22Rv1 (cell line): Measurements from ENCODE around the gene EVC.

ENCODE experiments used
- ZFX ChIP-seq: fragments of 450-650 bp; IDR thresholded peaks from 2 replicates; pipeline ENCODE4 v1.6.1; 2017; ENCODE audit warnings: antibody characterized with exemption, borderline replicate concordance
- TF ChIP-seq, protein P1 (sequence below): fragments of 450-650 bp; IDR thresholded peaks from 2 replicates; pipeline ENCODE4 v1.5.1; 2017; ENCODE audit warnings: mild to moderate bottlenecking

DNA sequence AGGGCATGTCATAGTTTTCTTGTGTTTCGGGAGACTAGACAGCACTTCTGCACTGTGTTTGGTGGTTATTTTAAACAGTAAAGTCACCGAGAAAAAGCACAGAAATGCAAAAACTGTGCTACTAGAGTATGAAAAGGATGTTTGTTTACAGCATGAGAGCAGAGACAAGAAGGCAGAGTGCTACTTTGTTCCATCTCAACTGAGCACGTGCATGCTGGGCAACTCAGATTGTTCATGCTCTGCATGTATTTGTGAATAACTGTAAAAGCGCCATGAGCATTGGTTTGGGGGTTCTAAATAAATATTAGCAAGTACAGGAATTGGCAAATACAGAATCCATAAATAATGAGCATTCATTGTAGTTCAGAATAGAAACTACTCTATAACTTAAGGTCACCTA is 7.4 kb downstream of the EVC start:
- TF ChIP-seq, protein P1, sequence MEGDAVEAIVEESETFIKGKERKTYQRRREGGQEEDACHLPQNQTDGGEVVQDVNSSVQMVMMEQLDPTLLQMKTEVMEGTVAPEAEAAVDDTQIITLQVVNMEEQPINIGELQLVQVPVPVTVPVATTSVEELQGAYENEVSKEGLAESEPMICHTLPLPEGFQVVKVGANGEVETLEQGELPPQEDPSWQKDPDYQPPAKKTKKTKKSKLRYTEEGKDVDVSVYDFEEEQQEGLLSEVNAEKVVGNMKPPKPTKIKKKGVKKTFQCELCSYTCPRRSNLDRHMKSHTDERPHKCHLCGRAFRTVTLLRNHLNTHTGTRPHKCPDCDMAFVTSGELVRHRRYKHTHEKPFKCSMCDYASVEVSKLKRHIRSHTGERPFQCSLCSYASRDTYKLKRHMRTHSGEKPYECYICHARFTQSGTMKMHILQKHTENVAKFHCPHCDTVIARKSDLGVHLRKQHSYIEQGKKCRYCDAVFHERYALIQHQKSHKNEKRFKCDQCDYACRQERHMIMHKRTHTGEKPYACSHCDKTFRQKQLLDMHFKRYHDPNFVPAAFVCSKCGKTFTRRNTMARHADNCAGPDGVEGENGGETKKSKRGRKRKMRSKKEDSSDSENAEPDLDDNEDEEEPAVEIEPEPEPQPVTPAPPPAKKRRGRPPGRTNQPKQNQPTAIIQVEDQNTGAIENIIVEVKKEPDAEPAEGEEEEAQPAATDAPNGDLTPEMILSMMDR, result no peak
- no peak for TF ChIP-seq ZFX
